ENCODE measurements around the gene UGT2B11.
"Not testable (repeated sequence)": the region's sequence is repeated elsewhere in the genome, so short reads cannot be mapped to it uniquely, and the experiment has no call there.

DNA sequence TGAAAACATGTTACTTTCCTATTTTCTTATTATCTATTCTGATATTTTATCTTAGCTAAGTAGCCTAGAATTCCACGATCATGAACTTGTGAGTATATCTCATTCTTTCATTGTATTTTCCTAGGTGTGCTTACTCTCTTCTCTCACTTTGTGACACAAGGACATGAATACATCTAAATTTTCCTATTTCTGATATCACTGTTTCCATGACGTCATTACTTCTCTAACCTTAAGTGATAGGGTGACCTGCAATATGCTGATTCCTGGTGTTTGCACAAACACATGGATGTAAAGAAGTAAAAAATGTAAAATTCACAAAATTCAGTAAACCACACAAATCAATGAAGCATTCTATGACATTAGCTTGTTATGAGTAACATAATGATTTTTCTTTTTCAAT lies 36.3 kb upstream of the UGT2B11 start:
- TF ChIP-seq, protein P1, sequence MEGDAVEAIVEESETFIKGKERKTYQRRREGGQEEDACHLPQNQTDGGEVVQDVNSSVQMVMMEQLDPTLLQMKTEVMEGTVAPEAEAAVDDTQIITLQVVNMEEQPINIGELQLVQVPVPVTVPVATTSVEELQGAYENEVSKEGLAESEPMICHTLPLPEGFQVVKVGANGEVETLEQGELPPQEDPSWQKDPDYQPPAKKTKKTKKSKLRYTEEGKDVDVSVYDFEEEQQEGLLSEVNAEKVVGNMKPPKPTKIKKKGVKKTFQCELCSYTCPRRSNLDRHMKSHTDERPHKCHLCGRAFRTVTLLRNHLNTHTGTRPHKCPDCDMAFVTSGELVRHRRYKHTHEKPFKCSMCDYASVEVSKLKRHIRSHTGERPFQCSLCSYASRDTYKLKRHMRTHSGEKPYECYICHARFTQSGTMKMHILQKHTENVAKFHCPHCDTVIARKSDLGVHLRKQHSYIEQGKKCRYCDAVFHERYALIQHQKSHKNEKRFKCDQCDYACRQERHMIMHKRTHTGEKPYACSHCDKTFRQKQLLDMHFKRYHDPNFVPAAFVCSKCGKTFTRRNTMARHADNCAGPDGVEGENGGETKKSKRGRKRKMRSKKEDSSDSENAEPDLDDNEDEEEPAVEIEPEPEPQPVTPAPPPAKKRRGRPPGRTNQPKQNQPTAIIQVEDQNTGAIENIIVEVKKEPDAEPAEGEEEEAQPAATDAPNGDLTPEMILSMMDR (IDR thresholded peaks at IDR 0.05; ENCODE audit: insufficient read depth, low read length) = not testable (repeated sequence)
- TF ChIP-seq POLR2AphosphoS5, GABPA (IDR thresholded peaks at IDR 0.05; ENCODE audit: low read depth): not testable (repeated sequence)

Measured in HL-60 (cell line).